ENCODE results near the gene TKTL1.
"Not testable (repeated sequence)": the region's sequence is repeated elsewhere in the genome, so short reads cannot be mapped to it uniquely, and the experiment has no call there.

The TKTL1 gene, protein sequence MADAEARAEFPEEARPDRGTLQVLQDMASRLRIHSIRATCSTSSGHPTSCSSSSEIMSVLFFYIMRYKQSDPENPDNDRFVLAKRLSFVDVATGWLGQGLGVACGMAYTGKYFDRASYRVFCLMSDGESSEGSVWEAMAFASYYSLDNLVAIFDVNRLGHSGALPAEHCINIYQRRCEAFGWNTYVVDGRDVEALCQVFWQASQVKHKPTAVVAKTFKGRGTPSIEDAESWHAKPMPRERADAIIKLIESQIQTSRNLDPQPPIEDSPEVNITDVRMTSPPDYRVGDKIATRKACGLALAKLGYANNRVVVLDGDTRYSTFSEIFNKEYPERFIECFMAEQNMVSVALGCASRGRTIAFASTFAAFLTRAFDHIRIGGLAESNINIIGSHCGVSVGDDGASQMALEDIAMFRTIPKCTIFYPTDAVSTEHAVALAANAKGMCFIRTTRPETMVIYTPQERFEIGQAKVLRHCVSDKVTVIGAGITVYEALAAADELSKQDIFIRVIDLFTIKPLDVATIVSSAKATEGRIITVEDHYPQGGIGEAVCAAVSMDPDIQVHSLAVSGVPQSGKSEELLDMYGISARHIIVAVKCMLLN

DNA sequence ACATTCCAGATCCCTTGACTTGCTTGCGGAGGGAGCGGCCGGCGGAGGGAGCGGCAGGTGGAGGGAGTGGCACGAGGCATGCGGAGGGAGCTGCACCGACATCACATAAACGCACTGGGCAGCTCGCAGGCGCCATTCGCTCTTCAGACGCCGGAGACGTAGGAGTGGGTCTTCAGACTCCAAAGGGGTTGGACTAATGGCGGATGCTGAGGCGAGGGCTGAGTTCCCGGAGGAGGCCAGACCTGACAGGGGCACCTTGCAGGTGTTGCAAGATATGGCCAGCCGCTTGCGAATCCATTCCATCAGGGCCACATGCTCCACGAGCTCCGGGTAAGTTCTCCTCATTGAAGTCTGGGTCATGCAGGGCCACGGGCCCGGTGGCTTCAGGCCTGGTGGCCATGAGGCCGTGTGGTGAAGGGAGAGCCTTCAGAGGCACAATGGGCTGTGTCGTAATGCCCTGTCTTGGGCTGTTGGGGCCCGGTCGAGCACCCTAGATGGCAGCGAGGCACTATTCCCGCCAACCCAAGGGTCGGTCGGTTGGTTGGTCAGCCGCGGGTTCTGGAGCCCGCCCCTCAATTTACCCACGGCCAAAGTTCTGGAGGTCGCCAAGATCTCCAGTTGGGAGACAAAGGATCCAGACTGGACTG lies at the start of gene TKTL1:
Gene TKTL1 (plus strand): TSS at position 132 of the 647 bp plus-strand sequence. CDS start 65 bp downstream, at position 197.
- ATAC-seq (no peak), DNase-seq (no peak)

DNA sequence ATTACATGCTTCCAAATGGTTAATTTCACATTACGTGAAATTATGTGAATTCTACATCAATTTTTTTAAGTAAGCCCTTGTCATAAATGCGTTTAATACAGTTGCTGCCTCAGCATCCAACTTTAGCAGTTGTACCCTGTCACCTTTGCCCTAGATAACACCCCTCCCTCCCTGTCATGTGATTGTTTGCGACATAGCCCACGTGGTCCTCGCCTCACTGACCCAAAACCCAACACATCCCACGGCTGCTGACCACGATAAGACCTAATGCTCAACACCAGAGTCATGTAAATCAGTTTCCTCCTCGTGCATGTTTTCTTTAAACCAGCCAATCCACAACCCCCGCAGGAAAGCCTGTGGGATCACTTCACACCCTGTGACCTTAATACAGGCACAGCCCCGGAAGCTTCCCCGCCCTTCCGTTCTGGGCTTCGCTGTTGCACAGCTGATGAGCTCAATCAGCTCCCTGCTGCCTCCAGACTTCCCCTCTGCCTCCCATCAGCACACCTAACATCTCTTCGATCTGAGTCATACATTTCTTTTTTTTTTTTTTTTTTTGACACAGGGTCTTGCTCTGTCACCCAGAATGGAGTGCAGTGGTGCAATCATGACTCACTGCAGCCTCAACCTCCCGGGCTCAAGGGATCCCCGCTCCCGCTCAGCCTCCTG lies 48.1 kb upstream of the TKTL1 start:
- not testable (repeated sequence) for DNase-seq
- peak; percentile 99 for ATAC-seq

DNA sequence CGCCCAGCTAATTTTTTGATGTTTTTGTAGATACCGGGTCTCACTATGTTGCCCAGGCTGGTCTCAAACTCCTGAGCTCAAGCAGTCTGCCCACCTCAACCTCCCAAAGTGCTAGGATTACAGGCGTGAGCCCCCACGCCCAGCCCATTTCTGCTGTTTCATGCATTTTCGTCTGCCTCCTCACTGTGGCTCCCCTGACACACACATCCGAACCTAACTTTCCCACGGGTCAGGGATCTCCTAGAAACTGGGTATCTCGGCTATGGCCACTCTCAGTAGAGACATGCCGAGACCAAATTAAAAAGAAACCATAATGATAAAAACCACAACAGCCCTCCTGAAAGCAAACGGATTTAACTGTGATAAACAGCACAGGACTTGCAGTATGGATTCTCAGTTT lies 47.5 kb upstream of the TKTL1 start:
- ATAC-seq, DNase-seq: not testable (repeated sequence)

DNA sequence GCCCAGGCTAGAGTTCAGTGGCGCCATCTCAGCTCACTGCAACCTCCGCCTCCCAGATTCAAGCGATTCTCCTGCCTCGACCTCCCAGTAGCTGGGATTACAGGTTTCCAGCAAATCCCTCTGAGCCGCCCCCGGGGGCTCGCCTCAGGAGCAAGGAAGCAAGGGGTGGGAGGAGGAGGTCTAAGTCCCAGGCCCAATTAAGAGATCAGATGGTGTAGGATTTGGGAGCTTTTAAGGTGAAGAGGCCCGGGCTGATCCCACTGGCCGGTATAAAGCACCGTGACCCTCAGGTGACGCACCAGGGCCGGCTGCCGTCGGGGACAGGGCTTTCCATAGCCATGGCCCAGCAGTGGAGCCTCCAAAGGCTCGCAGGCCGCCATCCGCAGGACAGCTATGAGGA lies 38.3 kb upstream of the TKTL1 start, which contains the start of gene OPN1MW3:
Gene OPN1MW3 (plus strand): TSS at position 301 of the 400 bp plus-strand sequence. CDS start 38 bp downstream, at position 339.
- DNase-seq, ATAC-seq: not testable (repeated sequence)

DNA sequence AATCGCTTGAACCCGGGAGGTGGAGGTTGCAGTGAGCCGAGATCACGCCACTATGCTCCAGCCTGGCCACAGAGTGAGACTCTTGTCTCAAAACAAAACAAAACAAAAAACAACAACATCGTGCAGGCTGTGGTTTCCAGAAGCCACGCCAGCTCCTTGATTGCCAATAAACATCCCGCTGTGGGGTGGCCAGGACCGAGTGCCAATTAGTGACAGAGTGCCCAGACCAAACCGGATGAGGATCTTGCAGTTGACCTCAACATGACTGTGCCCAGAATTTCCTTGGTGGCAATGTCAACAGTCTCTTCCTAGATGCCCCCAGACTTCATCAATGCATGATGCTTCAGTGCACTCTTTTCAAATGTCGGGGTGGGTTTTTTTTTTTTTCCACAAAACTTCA lies 36.9 kb upstream of the TKTL1 start:
- ATAC-seq, DNase-seq: not testable (repeated sequence)

DNA sequence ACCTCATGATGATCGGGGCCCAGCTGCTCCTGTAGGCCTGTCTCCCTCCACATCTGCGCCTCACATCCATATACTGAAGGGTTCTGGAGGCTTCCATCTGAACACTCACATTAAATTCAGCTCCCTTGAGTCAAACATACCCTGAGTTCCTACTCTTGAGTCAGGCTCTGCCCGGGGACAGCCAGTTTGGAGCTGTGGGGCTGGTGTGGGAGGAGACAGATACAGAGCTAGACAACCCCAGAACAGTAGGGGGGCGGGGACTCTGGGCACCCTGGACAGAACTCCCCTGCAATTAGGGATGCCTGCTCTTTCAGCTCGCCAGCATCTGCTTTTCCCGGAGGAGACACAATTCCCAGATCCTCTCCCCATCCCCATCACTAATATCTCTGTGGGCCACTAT lies 32.5 kb upstream of the TKTL1 start:
- not testable (repeated sequence) for DNase-seq, ATAC-seq

DNA sequence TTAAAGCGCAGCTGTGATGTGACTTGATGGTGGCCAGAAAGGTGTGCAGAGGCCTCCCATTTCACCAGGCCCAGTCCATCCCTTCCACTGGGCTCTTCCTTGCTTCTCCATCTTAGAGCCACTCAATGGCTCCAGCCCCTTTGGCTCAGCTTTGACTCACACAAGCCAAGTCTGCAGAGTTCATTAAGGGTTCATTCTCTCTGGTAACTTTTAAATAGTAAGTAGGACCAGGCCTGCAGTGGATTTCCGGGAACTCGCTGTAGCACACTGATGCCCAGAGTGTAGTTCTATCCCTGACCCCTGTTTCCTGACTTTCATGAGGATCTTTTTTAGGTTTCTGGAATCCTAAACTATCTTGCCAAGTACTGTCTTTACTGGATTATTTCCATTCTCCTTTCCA lies 26.4 kb upstream of the TKTL1 start:
- ATAC-seq, DNase-seq: not testable (repeated sequence)

DNA sequence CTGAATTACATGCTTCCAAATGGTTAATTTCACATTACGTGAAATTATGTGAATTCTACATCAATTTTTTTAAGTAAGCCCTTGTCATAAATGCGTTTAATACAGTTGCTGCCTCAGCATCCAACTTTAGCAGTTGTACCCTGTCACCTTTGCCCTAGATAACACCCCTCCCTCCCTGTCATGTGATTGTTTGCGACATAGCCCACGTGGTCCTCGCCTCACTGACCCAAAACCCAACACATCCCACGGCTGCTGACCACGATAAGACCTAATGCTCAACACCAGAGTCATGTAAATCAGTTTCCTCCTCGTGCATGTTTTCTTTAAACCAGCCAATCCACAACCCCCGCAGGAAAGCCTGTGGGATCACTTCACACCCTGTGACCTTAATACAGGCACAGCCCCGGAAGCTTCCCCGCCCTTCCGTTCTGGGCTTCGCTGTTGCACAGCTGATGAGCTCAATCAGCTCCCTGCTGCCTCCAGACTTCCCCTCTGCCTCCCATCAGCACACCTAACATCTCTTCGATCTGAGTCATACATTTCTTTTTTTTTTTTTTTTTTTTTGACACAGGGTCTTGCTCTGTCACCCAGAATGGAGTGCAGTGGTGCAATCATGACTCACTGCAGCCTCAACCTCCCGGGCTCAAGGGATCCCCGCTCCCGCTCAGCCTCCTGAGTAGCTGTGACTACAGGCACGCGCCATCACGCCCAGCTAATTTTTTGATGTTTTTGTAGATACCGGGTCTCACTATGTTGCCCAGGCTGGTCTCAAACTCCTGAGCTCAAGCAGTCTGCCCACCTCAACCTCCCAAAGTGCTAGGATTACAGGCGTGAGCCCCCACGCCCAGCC lies 10.9 kb upstream of the TKTL1 start:
- ATAC-seq = peak; percentile 99

DNA sequence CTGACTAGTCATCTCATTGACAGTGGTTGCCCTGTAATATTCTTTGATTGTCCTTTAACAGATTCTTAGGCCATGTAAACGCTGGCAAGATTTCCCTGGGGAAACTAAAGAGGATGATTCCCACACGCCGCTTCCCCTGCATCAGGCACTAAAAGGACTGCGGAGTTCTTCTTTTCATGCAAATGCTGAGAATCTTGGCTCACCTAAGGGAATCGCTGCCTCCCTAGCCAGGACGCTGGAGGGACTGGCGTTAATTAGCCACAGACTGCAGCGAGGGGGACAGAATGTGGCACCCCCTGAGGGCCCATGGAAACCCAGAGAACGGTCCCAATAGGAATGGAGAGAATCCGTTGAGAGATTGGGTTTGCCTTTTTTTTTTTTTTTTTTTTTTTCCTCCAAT lies 9.2 kb upstream of the TKTL1 start:
- not testable (repeated sequence) for ATAC-seq, DNase-seq

More for the DNA sequence above, 10.9 kb upstream of the TKTL1 start:
- not testable (repeated sequence) for DNase-seq

DNA sequence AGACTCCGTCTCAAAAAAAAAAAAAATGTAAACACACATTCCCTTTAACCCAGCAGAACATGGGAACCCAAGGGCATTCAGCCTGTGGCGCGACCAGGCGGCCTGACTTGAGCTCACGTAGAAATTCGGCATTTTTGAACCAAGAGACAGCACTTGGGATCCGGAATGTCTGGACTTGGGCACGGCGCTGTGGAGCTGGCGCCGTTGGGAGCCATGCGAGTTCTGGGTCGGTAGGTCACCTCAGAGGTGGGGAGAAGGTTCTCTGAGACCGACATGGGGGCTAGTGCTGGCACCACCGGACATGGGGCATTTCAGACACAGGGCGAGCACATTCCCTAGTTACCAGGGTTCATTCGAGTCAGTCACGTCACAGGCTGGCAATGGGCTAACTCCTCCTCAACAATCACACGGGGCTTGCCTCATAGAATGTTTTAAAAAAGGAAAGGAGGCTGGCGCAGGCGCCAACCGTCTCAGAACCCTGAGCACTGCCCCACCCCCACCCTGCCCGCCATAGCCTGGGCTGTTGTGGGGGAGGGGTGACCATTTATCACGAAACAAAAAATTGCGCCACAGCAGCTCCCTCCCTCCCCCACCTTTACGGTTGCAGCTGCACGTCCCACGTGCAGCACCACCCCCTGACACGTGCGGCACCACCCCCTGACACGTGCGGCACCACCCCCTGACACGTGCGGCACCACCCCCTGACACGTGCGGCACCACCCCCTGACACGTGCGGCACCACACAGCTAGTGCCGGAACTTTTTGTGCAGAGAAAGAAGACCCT lies 612 bp upstream of the TKTL1 start, which contains the start of gene TEX28:
Gene TEX28 (minus strand): TSS at position 334 of the 784 bp plus-strand sequence. CDS start 3,007 bp downstream, outside the sequence.
- DNase-seq = no peak
- ATAC-seq = no peak

DNA sequence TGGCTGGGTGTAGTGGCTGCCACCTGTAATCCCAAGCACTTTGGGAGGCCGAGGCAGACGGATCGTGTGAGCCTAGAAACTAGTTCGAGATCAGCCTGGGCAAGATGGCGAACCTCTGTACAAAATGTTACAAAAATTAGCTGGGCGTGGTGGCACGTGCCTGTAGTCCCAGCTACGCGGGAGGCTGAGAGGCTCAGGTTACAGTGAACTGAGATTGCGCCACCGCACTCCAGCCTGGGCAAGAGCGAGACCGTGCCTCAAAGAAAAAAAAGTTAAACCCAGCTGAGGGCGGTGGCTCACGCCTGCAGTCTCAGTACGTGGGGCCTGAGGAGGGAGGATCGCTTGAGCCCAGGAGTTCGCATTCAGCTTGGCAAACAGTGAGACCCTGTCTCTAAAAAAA lies 1.1 kb downstream of the TKTL1 start:
- DNase-seq (no peak), ATAC-seq (no peak)

DNA sequence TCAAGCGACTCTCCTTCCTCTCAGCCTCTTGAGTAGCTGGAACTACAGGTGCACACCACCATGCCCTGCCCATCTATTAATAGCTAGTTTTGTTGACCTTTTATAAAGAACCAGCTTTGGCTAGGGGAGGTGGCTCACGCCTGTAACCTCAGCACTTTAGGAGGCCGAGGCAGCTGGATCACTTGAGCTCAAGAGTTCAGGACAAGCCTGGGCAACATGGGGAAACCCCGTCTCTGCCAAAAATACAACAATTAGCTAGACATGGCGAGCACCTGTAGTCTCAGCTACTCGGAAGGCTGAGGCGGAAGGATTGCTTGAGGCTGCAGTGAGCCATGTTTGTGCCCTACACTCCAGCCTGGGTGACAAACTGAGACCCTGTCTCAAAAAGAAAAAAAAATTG lies 2.7 kb downstream of the TKTL1 start:
- ATAC-seq = no peak

DNA sequence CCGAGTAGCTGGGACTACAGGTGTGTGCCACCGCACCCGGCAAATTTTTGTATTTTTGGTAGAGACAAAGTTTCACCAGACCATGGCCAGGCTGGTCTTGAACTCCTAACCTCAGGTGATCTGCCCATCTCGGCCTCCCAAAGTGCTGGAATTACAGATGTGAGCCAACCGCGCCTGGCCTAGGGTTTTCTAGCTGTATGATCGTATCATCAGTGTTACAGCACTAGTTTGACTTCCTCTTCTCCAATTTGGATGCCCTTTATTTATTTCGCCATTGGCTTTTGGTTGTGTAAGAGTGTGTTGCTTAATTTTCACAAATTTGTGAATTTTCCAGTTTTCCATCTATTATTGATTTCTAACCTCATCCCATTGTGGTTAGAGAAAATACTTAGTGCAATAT lies 5.2 kb downstream of the TKTL1 start:
- DNase-seq = no peak
- ATAC-seq = no peak

More for the DNA sequence above, 2.7 kb downstream of the TKTL1 start:
- no peak for DNase-seq

DNA sequence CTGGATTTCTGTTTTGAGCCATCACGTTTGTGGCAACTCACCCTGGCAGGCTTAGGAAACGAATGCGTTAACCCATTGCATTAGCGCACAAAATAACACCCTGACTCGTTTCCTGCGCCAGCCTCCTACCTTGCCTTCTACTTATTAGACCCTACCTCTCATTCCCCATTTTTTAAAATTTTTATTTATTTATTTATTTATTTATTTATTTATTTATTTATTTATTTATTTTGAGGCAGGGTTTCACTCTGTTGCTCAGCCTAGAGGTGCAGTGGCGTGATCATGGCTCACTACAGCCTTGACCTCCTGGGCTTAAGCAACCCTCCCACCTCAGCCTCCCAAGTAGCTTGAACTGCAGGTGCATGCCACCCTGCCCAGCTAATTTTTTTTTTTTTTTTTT lies 7.4 kb downstream of the TKTL1 start:
- ATAC-seq = not testable (repeated sequence)

DNA sequence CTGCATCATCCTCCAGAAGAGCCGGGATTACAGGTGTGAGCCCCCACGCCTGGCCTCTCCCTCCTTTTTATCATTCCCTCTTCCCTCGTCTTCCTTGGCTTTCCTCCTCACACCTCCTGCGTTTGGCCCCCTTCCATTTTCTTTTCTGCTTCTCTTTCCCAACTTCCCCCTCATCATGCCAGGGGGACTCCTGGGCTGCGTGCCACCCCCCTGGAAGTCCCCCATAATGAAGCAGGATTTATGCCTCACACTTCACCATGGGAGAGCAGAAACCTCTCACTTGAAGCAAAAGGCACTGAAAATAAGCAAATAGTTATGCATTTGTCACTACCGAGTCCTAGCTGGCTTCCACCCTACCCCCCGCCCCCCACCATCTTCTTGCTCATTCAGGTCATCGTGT lies 7.9 kb downstream of the TKTL1 start:
- ATAC-seq (no peak), DNase-seq (no peak)

More for the DNA sequence above, 7.4 kb downstream of the TKTL1 start:
- not testable (repeated sequence) for DNase-seq

DNA sequence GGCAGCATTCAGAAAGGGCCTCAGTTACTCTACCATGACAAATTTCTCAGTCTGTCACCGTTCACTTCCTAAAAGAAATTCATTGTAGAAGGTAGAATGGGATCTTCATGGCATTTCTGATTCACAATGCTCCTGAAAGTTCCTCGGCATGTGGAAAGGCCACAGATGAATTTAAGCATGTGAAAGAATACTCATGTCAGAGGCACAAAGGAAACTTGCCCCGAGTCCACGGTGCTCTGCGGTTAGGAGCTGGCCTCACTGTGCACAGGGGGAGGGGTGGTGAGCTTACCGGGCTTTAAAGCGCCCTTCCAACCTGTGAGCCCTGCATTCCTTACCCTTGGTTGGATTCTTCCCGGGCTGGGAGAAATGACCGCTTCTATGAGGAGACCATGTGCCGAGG lies 9.3 kb downstream of the TKTL1 start:
- ATAC-seq = no peak
- DNase-seq = no peak

DNA sequence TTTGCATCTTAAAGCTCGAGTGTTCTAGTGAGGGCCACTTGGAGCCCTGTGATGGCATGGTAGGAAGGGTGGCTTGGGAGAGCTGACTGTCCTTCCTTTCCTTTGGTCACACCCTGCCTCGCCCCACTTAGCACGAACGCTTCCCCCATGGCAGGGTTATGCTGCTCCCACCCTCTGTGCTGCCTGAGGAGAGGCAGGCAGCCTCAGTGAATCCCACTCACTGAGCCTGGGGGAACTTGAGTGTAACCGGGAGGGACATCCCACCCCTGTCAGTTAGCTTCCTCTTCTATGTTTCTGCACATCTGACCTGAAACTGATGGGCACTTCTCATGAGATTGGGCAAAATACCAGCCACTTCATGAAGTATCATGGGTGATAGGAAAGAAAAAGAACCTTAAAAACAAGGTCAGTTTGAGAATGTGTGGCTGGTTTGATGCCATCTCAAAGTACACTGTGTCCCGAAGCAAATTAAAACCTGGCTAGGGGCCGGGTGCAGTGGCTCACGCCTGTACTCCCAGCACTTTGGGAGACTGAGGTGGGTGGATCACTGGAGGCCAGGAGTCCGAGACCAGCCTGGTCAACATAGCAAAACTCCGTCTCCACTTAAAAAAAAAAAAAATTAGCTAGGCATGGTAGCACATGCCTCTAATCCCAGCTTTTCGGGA lies 10.1 kb downstream of the TKTL1 start:
- DNase-seq (no peak), ATAC-seq (no peak)

DNA sequence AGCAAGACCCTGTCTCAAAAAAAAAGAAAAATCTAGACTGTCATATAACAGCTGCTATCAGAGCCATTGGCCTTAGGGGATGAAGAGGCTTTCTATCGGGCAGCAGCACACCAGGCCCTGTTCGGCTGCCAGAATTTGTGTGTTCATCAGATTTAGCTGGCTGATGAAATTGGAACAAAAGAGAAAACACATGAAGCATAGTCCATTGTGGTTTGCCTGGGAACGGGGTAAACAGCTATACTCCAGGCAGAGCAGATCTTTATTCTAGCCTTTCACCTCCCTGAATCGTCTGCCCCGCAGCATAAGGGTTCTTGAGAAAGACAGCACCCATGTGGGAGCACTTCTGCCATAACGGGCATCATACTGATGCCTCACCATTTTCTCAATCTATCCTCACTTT lies 11.6 kb downstream of the TKTL1 start:
- DNase-seq (no peak), ATAC-seq (no peak)

DNA sequence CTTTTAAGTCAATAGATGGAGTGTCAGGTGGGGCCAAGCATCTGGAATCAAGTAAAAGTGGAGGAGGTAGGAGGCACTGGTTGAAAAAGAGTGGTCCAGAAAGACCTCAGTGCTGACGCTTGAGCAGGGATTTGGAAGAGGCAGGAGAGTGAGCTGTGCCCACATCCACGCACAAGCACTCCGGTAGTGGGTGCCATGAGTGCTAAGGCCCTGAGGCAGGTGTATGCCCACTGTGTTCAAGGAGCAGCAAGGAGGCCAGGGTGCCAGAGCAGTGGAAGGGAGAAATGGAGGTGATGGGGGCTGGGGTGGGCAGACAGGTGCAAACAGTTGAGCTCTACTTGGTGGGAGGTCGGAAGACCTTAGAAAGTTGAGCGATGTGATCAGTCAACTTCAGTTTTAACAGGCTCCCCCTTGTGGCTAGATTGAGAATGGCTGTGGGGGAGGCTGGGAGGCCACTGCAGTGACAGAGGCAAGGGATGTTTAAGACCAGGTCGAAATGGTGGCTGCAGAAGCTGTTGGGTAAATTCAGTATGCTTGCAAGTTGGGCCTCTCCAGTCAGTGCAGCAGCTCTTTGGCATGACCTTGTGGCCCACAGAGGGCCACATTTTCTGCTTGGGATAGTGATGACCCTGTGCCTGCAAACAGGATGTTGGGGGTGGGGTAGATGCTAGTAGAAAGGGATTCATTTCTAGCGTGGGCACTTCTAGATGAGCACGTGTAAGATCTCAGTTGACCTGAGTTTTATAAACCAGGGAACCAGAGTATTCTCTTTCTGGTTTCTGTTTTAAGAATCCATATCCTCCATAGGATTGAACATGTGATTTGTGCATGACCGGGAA lies 12.7 kb downstream of the TKTL1 start:
- DNase-seq = peak; percentile 86
- ATAC-seq = peak; percentile 63

All from stimulated activated naive CD8-positive, alpha-beta T cell treated with anti-CD3 and anti-CD28 coated beads, Interleukin-15, Interleukin-2, amounts not matched to agents 100 U/mL and 50 U/mL, for 24 hours (primary cell).